ENCODE results near the gene PKNOX1. TPM values are rescaled to one million over a fixed set of nuclear protein-coding genes. Genes with fewer than 3 reads are reported as not detected.

The PKNOX1 gene
- total and polyA plus RNA-seq, 2 experiments from 2014 or later = 29.9 to 76.7 TPM

DNA sequence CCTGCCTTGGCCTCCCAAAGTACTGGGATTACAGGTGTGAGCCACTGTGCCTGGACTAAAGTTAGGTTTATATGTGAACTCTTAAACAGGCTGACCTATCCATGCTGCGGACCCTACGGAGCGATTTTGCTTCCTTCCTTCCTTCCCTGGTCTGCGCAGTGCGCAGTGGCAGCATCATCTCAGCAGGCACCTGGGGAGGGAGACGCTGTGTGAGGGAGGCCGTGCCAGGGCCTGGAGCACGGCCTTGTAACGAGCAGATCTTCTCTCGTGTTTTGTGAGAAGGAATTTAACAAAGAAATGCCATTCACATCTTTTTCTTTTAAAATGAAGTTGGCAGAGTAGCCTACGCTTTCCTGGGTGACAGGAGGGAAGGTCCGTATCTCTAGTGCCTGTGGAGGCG is 45.8 kb downstream of the PKNOX1 start:
- Histone ChIP-seq H3K4me3 (no peak overlapping the region), H3K79me2 (replicated peaks; ENCODE audit: insufficient read depth) (no peaks in the 10 kb centered on the region; the same call in 1 of the 2 replicates), H3K27me3 (ENCODE audit: insufficient read depth) (no peaks in the 10 kb centered on the region), H3F3A (replicated peaks; ENCODE audit: low read depth) (peaks cover 19% of the 10 kb centered on the region), H3K36me3 (ENCODE audit: insufficient read depth) (peaks cover 27% of the 10 kb centered on the region), H2AFZ (no peak overlapping the region), H3K27ac (ENCODE audit: low read depth) (0 out of 2 replicates have a peak overlapping the region, but pooled peaks have one; percentile 45), H3K4me1 (ENCODE audit: insufficient read depth) (no peaks in the 10 kb centered on the region), H3K9me2 (ENCODE audit: insufficient read depth) (no peaks in the 10 kb centered on the region), H4K20me1 (replicated peaks; ENCODE audit: insufficient read depth) (no peaks in the 10 kb centered on the region), H3K4me2 (no peak overlapping the region)
- TF ChIP-seq ZNF331 (CRISPR knock-in tag; IDR thresholded peaks at IDR 0.05; ENCODE audit: low read depth) (no peak), STAT1 (IDR thresholded peaks at IDR 0.05; ENCODE audit: unreplicated experiment) (no peak), CREB1 (CRISPR knock-in tag; IDR thresholded peaks at IDR 0.05; ENCODE audit: low read depth) (no peak), EZH2phosphoT487 (IDR thresholded peaks at IDR 0.05; ENCODE audit: unreplicated experiment) (no peak), JUNB (IDR thresholded peaks at IDR 0.05; ENCODE audit: unreplicated experiment) (no peak), ZNF114 (CRISPR knock-in tag; IDR thresholded peaks at IDR 0.05) (no peak), EZH2 (IDR thresholded peaks at IDR 0.05; ENCODE audit: low read depth, unreplicated experiment) (no peak), POLR2AphosphoS5 (IDR thresholded peaks at IDR 0.05; ENCODE audit: low read depth) (no peak), NANOG (IDR thresholded peaks at IDR 0.05; ENCODE audit: borderline replicate concordance) (no peak)
- TF ChIP-seq, protein P1, sequence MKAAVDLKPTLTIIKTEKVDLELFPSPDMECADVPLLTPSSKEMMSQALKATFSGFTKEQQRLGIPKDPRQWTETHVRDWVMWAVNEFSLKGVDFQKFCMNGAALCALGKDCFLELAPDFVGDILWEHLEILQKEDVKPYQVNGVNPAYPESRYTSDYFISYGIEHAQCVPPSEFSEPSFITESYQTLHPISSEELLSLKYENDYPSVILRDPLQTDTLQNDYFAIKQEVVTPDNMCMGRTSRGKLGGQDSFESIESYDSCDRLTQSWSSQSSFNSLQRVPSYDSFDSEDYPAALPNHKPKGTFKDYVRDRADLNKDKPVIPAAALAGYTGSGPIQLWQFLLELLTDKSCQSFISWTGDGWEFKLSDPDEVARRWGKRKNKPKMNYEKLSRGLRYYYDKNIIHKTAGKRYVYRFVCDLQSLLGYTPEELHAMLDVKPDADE (IDR thresholded peaks at IDR 0.05) = no peak
- TF ChIP-seq, protein P2, sequence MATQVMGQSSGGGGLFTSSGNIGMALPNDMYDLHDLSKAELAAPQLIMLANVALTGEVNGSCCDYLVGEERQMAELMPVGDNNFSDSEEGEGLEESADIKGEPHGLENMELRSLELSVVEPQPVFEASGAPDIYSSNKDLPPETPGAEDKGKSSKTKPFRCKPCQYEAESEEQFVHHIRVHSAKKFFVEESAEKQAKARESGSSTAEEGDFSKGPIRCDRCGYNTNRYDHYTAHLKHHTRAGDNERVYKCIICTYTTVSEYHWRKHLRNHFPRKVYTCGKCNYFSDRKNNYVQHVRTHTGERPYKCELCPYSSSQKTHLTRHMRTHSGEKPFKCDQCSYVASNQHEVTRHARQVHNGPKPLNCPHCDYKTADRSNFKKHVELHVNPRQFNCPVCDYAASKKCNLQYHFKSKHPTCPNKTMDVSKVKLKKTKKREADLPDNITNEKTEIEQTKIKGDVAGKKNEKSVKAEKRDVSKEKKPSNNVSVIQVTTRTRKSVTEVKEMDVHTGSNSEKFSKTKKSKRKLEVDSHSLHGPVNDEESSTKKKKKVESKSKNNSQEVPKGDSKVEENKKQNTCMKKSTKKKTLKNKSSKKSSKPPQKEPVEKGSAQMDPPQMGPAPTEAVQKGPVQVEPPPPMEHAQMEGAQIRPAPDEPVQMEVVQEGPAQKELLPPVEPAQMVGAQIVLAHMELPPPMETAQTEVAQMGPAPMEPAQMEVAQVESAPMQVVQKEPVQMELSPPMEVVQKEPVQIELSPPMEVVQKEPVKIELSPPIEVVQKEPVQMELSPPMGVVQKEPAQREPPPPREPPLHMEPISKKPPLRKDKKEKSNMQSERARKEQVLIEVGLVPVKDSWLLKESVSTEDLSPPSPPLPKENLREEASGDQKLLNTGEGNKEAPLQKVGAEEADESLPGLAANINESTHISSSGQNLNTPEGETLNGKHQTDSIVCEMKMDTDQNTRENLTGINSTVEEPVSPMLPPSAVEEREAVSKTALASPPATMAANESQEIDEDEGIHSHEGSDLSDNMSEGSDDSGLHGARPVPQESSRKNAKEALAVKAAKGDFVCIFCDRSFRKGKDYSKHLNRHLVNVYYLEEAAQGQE (IDR thresholded peaks at IDR 0.05; ENCODE audit: unreplicated experiment) = no peak
- TF ChIP-seq, protein P3, sequence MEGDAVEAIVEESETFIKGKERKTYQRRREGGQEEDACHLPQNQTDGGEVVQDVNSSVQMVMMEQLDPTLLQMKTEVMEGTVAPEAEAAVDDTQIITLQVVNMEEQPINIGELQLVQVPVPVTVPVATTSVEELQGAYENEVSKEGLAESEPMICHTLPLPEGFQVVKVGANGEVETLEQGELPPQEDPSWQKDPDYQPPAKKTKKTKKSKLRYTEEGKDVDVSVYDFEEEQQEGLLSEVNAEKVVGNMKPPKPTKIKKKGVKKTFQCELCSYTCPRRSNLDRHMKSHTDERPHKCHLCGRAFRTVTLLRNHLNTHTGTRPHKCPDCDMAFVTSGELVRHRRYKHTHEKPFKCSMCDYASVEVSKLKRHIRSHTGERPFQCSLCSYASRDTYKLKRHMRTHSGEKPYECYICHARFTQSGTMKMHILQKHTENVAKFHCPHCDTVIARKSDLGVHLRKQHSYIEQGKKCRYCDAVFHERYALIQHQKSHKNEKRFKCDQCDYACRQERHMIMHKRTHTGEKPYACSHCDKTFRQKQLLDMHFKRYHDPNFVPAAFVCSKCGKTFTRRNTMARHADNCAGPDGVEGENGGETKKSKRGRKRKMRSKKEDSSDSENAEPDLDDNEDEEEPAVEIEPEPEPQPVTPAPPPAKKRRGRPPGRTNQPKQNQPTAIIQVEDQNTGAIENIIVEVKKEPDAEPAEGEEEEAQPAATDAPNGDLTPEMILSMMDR (conservative IDR thresholded peaks at IDR 0.05; ENCODE audit: low read depth in 2 of 2) = no peak
- TF ChIP-seq, protein P4, sequence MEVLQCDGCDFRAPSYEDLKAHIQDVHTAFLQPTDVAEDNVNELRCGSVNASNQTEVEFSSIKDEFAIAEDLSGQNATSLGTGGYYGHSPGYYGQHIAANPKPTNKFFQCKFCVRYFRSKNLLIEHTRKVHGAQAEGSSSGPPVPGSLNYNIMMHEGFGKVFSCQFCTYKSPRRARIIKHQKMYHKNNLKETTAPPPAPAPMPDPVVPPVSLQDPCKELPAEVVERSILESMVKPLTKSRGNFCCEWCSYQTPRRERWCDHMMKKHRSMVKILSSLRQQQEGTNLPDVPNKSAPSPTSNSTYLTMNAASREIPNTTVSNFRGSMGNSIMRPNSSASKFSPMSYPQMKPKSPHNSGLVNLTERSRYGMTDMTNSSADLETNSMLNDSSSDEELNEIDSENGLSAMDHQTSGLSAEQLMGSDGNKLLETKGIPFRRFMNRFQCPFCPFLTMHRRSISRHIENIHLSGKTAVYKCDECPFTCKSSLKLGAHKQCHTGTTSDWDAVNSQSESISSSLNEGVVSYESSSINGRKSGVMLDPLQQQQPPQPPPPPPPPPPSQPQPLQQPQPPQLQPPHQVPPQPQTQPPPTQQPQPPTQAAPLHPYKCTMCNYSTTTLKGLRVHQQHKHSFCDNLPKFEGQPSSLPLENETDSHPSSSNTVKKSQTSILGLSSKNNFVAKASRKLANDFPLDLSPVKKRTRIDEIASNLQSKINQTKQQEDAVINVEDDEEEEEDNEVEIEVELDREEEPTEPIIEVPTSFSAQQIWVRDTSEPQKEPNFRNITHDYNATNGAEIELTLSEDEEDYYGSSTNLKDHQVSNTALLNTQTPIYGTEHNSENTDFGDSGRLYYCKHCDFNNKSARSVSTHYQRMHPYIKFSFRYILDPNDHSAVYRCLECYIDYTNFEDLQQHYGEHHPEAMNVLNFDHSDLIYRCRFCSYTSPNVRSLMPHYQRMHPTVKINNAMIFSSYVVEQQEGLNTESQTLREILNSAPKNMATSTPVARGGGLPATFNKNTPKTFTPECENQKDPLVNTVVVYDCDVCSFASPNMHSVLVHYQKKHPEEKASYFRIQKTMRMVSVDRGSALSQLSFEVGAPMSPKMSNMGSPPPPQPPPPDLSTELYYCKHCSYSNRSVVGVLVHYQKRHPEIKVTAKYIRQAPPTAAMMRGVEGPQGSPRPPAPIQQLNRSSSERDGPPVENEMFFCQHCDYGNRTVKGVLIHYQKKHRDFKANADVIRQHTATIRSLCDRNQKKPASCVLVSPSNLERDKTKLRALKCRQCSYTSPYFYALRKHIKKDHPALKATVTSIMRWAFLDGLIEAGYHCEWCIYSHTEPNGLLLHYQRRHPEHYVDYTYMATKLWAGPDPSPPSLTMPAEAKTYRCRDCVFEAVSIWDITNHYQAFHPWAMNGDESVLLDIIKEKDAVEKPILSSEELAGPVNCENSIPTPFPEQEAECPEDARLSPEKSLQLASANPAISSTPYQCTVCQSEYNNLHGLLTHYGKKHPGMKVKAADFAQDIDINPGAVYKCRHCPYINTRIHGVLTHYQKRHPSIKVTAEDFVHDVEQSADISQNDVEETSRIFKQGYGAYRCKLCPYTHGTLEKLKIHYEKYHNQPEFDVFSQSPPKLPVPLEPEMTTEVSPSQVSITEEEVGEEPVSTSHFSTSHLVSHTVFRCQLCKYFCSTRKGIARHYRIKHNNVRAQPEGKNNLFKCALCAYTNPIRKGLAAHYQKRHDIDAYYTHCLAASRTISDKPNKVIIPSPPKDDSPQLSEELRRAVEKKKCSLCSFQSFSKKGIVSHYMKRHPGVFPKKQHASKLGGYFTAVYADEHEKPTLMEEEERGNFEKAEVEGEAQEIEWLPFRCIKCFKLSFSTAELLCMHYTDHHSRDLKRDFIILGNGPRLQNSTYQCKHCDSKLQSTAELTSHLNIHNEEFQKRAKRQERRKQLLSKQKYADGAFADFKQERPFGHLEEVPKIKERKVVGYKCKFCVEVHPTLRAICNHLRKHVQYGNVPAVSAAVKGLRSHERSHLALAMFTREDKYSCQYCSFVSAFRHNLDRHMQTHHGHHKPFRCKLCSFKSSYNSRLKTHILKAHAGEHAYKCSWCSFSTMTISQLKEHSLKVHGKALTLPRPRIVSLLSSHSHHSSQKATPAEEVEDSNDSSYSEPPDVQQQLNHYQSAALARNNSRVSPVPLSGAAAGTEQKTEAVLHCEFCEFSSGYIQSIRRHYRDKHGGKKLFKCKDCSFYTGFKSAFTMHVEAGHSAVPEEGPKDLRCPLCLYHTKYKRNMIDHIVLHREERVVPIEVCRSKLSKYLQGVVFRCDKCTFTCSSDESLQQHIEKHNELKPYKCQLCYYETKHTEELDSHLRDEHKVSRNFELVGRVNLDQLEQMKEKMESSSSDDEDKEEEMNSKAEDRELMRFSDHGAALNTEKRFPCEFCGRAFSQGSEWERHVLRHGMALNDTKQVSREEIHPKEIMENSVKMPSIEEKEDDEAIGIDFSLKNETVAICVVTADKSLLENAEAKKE (CRISPR knock-in tag; IDR thresholded peaks at IDR 0.05) = no peak
- Mint-ChIP-seq H3K4me1 (peaks cover 11% of the 10 kb centered on the region), H3K9me3 (no peaks in the 10 kb centered on the region), H3K27me3 (ENCODE audit: insufficient read depth, low read depth, poor library complexity) (peaks cover 13% of the 10 kb centered on the region), H3K27ac (no peak overlapping the region), H3K4me3 (no peak overlapping the region), H3K36me3 (ENCODE audit: low read depth) (peaks cover 39% of the 10 kb centered on the region)
- no peak for ATAC-seq
- DNase-seq (ENCODE audit: low spot score) = no peak

All from GM23338 (cell line).